Heart left ventricle (tissue), 16 donors: ENCODE results near the gene RMND1. TPM values are rescaled to one million over a fixed set of nuclear protein-coding genes. Genes with fewer than 3 reads are reported as not detected.

Experiments used
- ATAC-seq, 4 donors: fragments of 200-7000 bp; cut with Tn5 transposase; one replicate each; pipeline ENCODE4 v1.9.1; 2020 to 2022; ENCODE audit warnings: moderate library complexity in 4 of 4, mild to moderate bottlenecking in 3 of 4, moderate number of reproducible peaks in 1 of 4
- DNase-seq, 5 donors: peaks; one replicate each; pipeline ENCODE4 v3.0.0-alpha.2; 2020
- H3K27ac ChIP-seq, 12 donors: fragments of 200-600 bp; sonication (generic) in 4 of 12; one replicate each; pipeline versions ENCODE4 v1.5.0 to v1.8.0; 2016 to 2022; ENCODE audit warnings: mild to moderate bottlenecking in 2 of 12
- H3K27me3 ChIP-seq, 9 donors: fragments of 200-600 bp; sonication (generic) in 2 of 9; one replicate each; pipeline versions ENCODE4 v1.5.1 to v1.8.0; 2016 to 2022; ENCODE audit warnings: mild to moderate bottlenecking in 3 of 9
- H3K36me3 ChIP-seq, 9 donors: fragments of 200-600 bp; sonication (generic) in 2 of 9; one replicate each; pipeline versions ENCODE4 v1.5.0 to v1.8.0; 2018 to 2022; ENCODE audit warnings: mild to moderate bottlenecking in 2 of 9
- H3K4me1 ChIP-seq, 12 donors: fragments of 200-600 bp; sonication (generic) in 4 of 12; one replicate each; pipeline versions ENCODE4 v1.5.0 to v1.8.0; 2016 to 2022; ENCODE audit warnings: mild to moderate bottlenecking in 3 of 12
- H3K4me3 ChIP-seq, 12 donors: fragments of 200-600 bp; sonication (generic) in 4 of 12; one replicate each; pipeline versions ENCODE4 v1.5.0 to v1.8.0; 2017 to 2022; ENCODE audit warnings: mild to moderate bottlenecking in 9 of 12, moderate library complexity in 4 of 12
- H3K9me3 ChIP-seq, 12 donors: fragments of 200-600 bp; sonication (generic) in 4 of 12; one replicate each; pipeline versions ENCODE4 v1.5.0 to v1.8.0; 2016 to 2022; ENCODE audit warnings: mild to moderate bottlenecking in 1 of 12
- CTCF ChIP-seq, 12 donors: fragments of 200-600 bp; sonication (generic) in 4 of 12; IDR thresholded peaks; one replicate each; pipeline versions ENCODE4 v1.5.0 to v1.8.0; 2018 to 2022; ENCODE audit warnings: antibody characterized with exemption in 12 of 12, mild to moderate bottlenecking in 5 of 12
- POLR2A ChIP-seq, 2 donors: fragments of 450-650 bp; IDR thresholded peaks; one replicate each; pipeline ENCODE4 v1.6.1; 2017; ENCODE audit warnings: antibody characterized with exemption in 2 of 2, mild to moderate bottlenecking in 2 of 2, moderate library complexity in 2 of 2
- WGBS, 4 donors: extraction: QIAGEN DNeasy Blood & Tissue Kit in 2 of 4; methylation state at CpG; one replicate each; pipeline versions ENCODE4 v1.1.5 to v1.1.7; 2013 to 2018; 5-methylcytosine and 5-hydroxymethylcytosine counted together
- intact Hi-C, 10 donors: fragments of 100-400 bp; cut with DNase I; formaldehyde crosslinking; loops; one replicate each; pipeline versions ENCODE4 v1.11.1 to v1.14.2; 2022
- polyA plus RNA-seq, 2 donors: library from polyadenylated mRNA; stranded (reverse); fragments of 200-250 nt; gene quantifications; one replicate each; pipeline ENCODE4 v1.2.3, GENCODE V29; 2013
- total RNA-seq, 9 donors: library from RNA; depleted of rRNA in 2 of 9; stranded (reverse); fragments of >200 nt in 2 of 9; fragmentation: NEBNext Ultra II Directional in 3 of 9; extraction: Animal tissue kit (Norgen Biotek cat#: 25700) in 3 of 9; gene quantifications; one replicate each; pipeline versions ENCODE4 v1.1.0 to v1.2.4, GENCODE V29; 2016 to 2023
- donor health status: ischemic (EF 13 %, LVEDD 7.1; RV severe dilation, severe dysfunction).
- donor health status: healthy with polysubstance abuse.
- donor health status: DM: no; HTN: yes; CAD: no.
- donor health status: DM: no; HTN: no; CAD: no.
- donor health status: ischemic (EF 25% LVEDD 6.9; RV normal size, moderate dysfunction).
- donor health status: ischemic (EF 25% LVEDD 5.7; RV mildly dilated, moderate dysfunction).
- donor health status: healthy.
- donor health status: DM: yes; HTN: yes; CAD: no.
- donor health status: ischemic (EF 35%, LVEDD 5.7; RV mildly dilated, moderate dysfunction).
- donor health status: nonischemic (EF 11% LVEDD 7.7; RV severe dilation, severe dysfunction).
- donor health status: DM: yes; HTN: yes; CAD: no.
- donor health status: PGD.
- donor health status: ischemic (EF 29% LVEDD 5.4; RV normal size, mild dysfunction).
- donor health status: nonischemic (EF 23%, LVEDD 6.1; RV moderate dilation, normal function).

Gene RMND1
- total and polyA plus RNA-seq, 11 donors, result 10.2 to 21.5 (median 17.0) TPM

- TF ChIP-seq CTCF (IDR thresholded peaks at IDR 0.05) (no peak), POLR2A (IDR thresholded peaks at IDR 0.05) (no peak)
- 75 to 84% (median 77%) methylated on average over 4 of the region's 4 CpGs for WGBS, 4 donors
- Histone ChIP-seq H3K4me1 (no peaks in the 10 kb centered on the region), H3K36me3 (peaks cover 0 to 97% (median 75%) of the 10 kb centered on the region in 9 donors), H3K9me3 (no peaks in the 10 kb centered on the region), H3K4me3 (no peak overlapping the region), H3K27me3 (no peaks in the 10 kb centered on the region), H3K27ac (no peak overlapping the region)
- no peak for DNase-seq
- no peak for ATAC-seq
- intact Hi-C loops, result no loop called here
These were observed 28.9 kb downstream of the RMND1 start for GRCh38 chr6:151422981-151423380.

GRCh38 chr6:151417477-151417876, 34.4 kb downstream of the RMND1 start:
- Histone ChIP-seq H3K9me3 (no peaks in the 10 kb centered on the region), H3K4me1 (peaks cover 0 to 4% (median 0%) of the 10 kb centered on the region in 12 donors), H3K4me3 (no peak overlapping the region), H3K36me3 (peaks cover 0 to 99% (median 75%) of the 10 kb centered on the region in 9 donors), H3K27me3 (no peaks in the 10 kb centered on the region), H3K27ac (no peak overlapping the region)
- intact Hi-C loops, result no loop called here
- DNase-seq, result no peak
- WGBS, 4 donors, result 90 to 97% (median 93%) methylated on average over 1 of the region's 1 CpG
- no peak for TF ChIP-seq CTCF (IDR thresholded peaks at IDR 0.05)
- no peak for ATAC-seq

- DNase-seq, result no peak
- no peaks in the 10 kb centered on the region for H3K9me3 ChIP-seq
- no peak overlapping the region for H3K4me3 ChIP-seq
- intact Hi-C loops, result no loop called here
- no peaks in the 10 kb centered on the region for H3K27me3 ChIP-seq
- no peak overlapping the region for H3K27ac ChIP-seq
- H3K36me3 ChIP-seq, result peaks cover 0 to 92% (median 60%) of the 10 kb centered on the region in 9 donors
- ATAC-seq, result no peak
- peaks cover 0 to 4% (median 0%) of the 10 kb centered on the region in 12 donors for H3K4me1 ChIP-seq
- 94 to 99% (median 97%) methylated on average over 3 of the region's 3 CpGs for WGBS, 4 donors
- TF ChIP-seq CTCF (IDR thresholded peaks at IDR 0.05), result no peak
- no peak for TF ChIP-seq POLR2A (IDR thresholded peaks at IDR 0.05)
These were observed 37.2 kb downstream of the RMND1 start for GRCh38 chr6:151414641-151415260.

GRCh38 chr6:151413372-151414145, 38.4 kb downstream of the RMND1 start:
- peak overlapping the region in 1 of 12 donors; percentile 10 for H3K27ac ChIP-seq
- intact Hi-C loops, result no loop called here
- no peaks in the 10 kb centered on the region for H3K9me3 ChIP-seq
- TF ChIP-seq POLR2A (IDR thresholded peaks at IDR 0.05), result no peak
- no peak for TF ChIP-seq CTCF (IDR thresholded peaks at IDR 0.05)
- ATAC-seq (no peak), DNase-seq (no peak)
- H3K4me3 ChIP-seq, result no peak overlapping the region
- H3K4me1 ChIP-seq, result peaks cover 0 to 4% (median 0%) of the 10 kb centered on the region in 12 donors
- H3K36me3 ChIP-seq, result peaks cover 0 to 89% (median 53%) of the 10 kb centered on the region in 9 donors
- 93 to 97% (median 96%) methylated on average over 8 of the region's 8 CpGs for WGBS, 4 donors
- no peaks in the 10 kb centered on the region for H3K27me3 ChIP-seq
